Cardiac muscle cell (in vitro differentiated cells and primary cell): ENCODE results near the gene MTA2. TPM values are rescaled to one million over a fixed set of nuclear protein-coding genes. Genes with fewer than 3 reads are reported as not detected.

ENCODE experiments used
- DNase-seq, 2 donors: peaks; one replicate each; pipeline versions ENCODE4 v3.0.0 to v3.0.0-alpha.2; 2010 to 2017; ENCODE audit warnings: low read depth in 1 of 2, low spot score in 1 of 2
- H3K27ac ChIP-seq: fragments of 200-600 bp; sonication (generic); 2 replicates; pipeline ENCODE4 v1.5.1; 2016
- H3K27me3 ChIP-seq: fragments of 200-600 bp; sonication (generic); 2 replicates; pipeline ENCODE4 v1.6.0; 2016; ENCODE audit warnings: control low read depth
- H3K36me3 ChIP-seq: fragments of 200-600 bp; sonication (generic); 2 replicates; pipeline ENCODE4 v1.5.1; 2016; ENCODE audit warnings: control low read depth
- H3K4me1 ChIP-seq: fragments of 200-600 bp; sonication (generic); 2 replicates; pipeline ENCODE4 v1.8.1; 2017; ENCODE audit warnings: low read depth, mild to moderate bottlenecking, mixed run types
- H3K4me3 ChIP-seq: fragments of 200-600 bp; sonication (generic); 2 replicates; pipeline ENCODE4 v1.5.1; 2016; ENCODE audit warnings: mild to moderate bottlenecking
- H3K9me3 ChIP-seq: fragments of 200-600 bp; sonication (generic); 2 replicates; pipeline ENCODE4 v1.5.1; 2017; ENCODE audit warnings: low read depth, mild to moderate bottlenecking, control low read depth
- polyA plus RNA-seq: library from polyadenylated mRNA; unstranded; fragments of >200 nt; fragmentation: Nextera tagmentation; extraction: Ambion mirVana; gene quantifications from 2 replicates; pipeline ENCODE4 v1.2.1, GENCODE V29; 2016
- total RNA-seq: library from RNA; depleted of rRNA; stranded (reverse); fragments of >200 nt; gene quantifications from 2 replicates; pipeline ENCODE4 v1.2.3, GENCODE V29; 2016
- TF ChIP-seq, protein P1 (sequence below): IDR thresholded peaks from 2 replicates; pipeline ENCODE4 v1.5.1; 2012; ENCODE audit warnings: low read depth, mild to moderate bottlenecking, low read length

The MTA2 gene
- total and polyA plus RNA-seq, 2 experiments from 2014 or later = 22.9 to 108 TPM

- TF ChIP-seq, protein P1, sequence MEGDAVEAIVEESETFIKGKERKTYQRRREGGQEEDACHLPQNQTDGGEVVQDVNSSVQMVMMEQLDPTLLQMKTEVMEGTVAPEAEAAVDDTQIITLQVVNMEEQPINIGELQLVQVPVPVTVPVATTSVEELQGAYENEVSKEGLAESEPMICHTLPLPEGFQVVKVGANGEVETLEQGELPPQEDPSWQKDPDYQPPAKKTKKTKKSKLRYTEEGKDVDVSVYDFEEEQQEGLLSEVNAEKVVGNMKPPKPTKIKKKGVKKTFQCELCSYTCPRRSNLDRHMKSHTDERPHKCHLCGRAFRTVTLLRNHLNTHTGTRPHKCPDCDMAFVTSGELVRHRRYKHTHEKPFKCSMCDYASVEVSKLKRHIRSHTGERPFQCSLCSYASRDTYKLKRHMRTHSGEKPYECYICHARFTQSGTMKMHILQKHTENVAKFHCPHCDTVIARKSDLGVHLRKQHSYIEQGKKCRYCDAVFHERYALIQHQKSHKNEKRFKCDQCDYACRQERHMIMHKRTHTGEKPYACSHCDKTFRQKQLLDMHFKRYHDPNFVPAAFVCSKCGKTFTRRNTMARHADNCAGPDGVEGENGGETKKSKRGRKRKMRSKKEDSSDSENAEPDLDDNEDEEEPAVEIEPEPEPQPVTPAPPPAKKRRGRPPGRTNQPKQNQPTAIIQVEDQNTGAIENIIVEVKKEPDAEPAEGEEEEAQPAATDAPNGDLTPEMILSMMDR = no peak
- H3K27me3 ChIP-seq = no peaks in the 10 kb centered on the region
- peaks cover 9% of the 10 kb centered on the region for H3K4me1 ChIP-seq
- DNase-seq = no peak
- H3K9me3 ChIP-seq = no peaks in the 10 kb centered on the region
- H3K27ac ChIP-seq = no peak overlapping the region
- H3K36me3 ChIP-seq = no peaks in the 10 kb centered on the region
- no peak overlapping the region for H3K4me3 ChIP-seq
These were observed 3.8 kb upstream of the MTA2 start for GRCh38 chr11:62605467-62605866.

GRCh38 chr11:62604460-62605120 lies 2.9 kb upstream of the MTA2 start:
- no peaks in the 10 kb centered on the region for H3K27me3 ChIP-seq
- H3K4me3 ChIP-seq = no peak overlapping the region
- H3K36me3 ChIP-seq = no peaks in the 10 kb centered on the region
- peaks cover 18% of the 10 kb centered on the region for H3K4me1 ChIP-seq
- H3K27ac ChIP-seq = peak overlapping the region; percentile 11
- no peaks in the 10 kb centered on the region for H3K9me3 ChIP-seq
- peak in 1 of 2 donors; percentile 56 for DNase-seq
- TF ChIP-seq, protein P1 = no peak

GRCh38 chr11:62603776-62604299 lies 2.2 kb upstream of the MTA2 start:
- no peaks in the 10 kb centered on the region for H3K9me3 ChIP-seq
- H3K27me3 ChIP-seq = no peaks in the 10 kb centered on the region
- TF ChIP-seq, protein P1 = no peak
- no peak overlapping the region for H3K4me3 ChIP-seq
- DNase-seq = no peak
- peaks cover 23% of the 10 kb centered on the region for H3K4me1 ChIP-seq
- H3K27ac ChIP-seq = no peak overlapping the region
- no peaks in the 10 kb centered on the region for H3K36me3 ChIP-seq

DNA sequence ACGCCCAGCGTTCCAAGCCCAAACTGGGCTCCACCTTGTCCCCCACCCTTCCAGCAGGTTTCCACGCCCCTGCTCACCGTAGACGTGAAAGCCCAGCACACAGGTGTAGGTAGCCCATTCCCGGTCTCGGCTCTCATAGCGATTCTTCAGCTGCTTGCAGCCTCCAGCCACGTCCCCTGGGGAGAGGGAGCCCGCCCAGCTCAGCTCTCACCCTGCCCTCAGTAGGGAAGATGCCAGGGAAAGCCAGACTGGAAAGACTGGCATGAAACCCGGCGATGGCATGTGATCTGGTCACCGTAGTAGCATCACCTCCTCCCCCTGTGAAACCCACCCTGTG lies 1.4 kb upstream of the MTA2 start:
- no peak for DNase-seq
- H3K27ac ChIP-seq = no peak overlapping the region
- H3K27me3 ChIP-seq = no peaks in the 10 kb centered on the region
- peaks cover 26% of the 10 kb centered on the region for H3K4me1 ChIP-seq
- H3K36me3 ChIP-seq = peaks cover 4% of the 10 kb centered on the region
- no peaks in the 10 kb centered on the region for H3K9me3 ChIP-seq
- H3K4me3 ChIP-seq = no peak overlapping the region
- TF ChIP-seq, protein P1 = no peak

- peak; percentile 72 to 82 for DNase-seq
- TF ChIP-seq, protein P1 = no peak
These were observed 741 bp upstream of the MTA2 start for GRCh38 chr11:62602141-62603071.

More at GRCh38 chr11:62602141-62603071, 741 bp upstream of the MTA2 start:
- peaks cover 26% of the 10 kb centered on the region for H3K4me1 ChIP-seq
- no peaks in the 10 kb centered on the region for H3K27me3 ChIP-seq
- H3K27ac ChIP-seq = peak overlapping the region; percentile 35
- H3K9me3 ChIP-seq = no peaks in the 10 kb centered on the region
- H3K36me3 ChIP-seq = peaks cover 10% of the 10 kb centered on the region
- peak overlapping the region; percentile 33 for H3K4me3 ChIP-seq
